Immature natural killer cell (primary cell): ENCODE measurements around the gene PRPF39. TPM values are rescaled to one million over a fixed set of nuclear protein-coding genes. Genes with fewer than 3 reads are reported as not detected.

Source experiments
- DNase-seq, 3 donors: peaks; one replicate each; pipeline ENCODE4 v3.0.0; 2022; ENCODE audit warnings: mixed read lengths in 1 of 3
- H3K27ac Mint-ChIP-seq, 6 donors: one replicate each; pipeline ENCODE4 v1.8.0; 2020; ENCODE audit warnings: mixed read lengths in 6 of 6, mild to moderate bottlenecking in 5 of 6, inconsistent platforms in 4 of 6, moderate library complexity in 3 of 6
- H3K27me3 Mint-ChIP-seq, 3 donors: one replicate each; pipeline ENCODE4 v1.8.0; 2020 to 2021; ENCODE audit warnings: low read depth in 3 of 3, mild to moderate bottlenecking in 3 of 3, mixed read lengths in 3 of 3, moderate library complexity in 3 of 3, inconsistent platforms in 1 of 3
- H3K36me3 Mint-ChIP-seq, 3 donors: one replicate each; pipeline ENCODE4 v1.8.0; 2020; ENCODE audit warnings: mixed read lengths in 3 of 3, inconsistent platforms in 2 of 3, mild to moderate bottlenecking in 2 of 3
- H3K4me1 Mint-ChIP-seq, 2 donors: one replicate each; pipeline ENCODE4 v1.8.0; 2020; ENCODE audit warnings: inconsistent platforms in 2 of 2, mild to moderate bottlenecking in 2 of 2, mixed read lengths in 2 of 2, moderate library complexity in 1 of 2
- H3K4me3 Mint-ChIP-seq, 5 donors: one replicate each; pipeline ENCODE4 v1.8.0; 2020; ENCODE audit warnings: mild to moderate bottlenecking in 5 of 5, mixed read lengths in 5 of 5, inconsistent platforms in 3 of 5, moderate library complexity in 3 of 5
- H3K9me3 Mint-ChIP-seq, 6 donors: one replicate each; pipeline ENCODE4 v1.8.0; 2020; ENCODE audit warnings: mild to moderate bottlenecking in 6 of 6, mixed read lengths in 6 of 6, inconsistent platforms in 4 of 6, moderate library complexity in 3 of 6
- polyA plus RNA-seq, 3 donors: library from polyadenylated mRNA; unstranded; fragments of 300-500 nt; fragmentation: Illumina TruSeq; gene quantifications; one replicate each; pipeline ENCODE4 v1.2.3, GENCODE V29; 2021

Gene PRPF39
- 10 to 100 TPM in 2 of 3 donors, 1 to 10 TPM in 1; 6.4 to 12.5 (median 12.1) TPM for polyA plus RNA-seq

GRCh38 chr14:45083976-45084722 is at the start of gene PRPF39:
Gene PRPF39, plus strand, starts transcription at chr14:45084116. Its CDS starts 11,124 bp downstream, at chr14:45095240.
- peak within 1 kb of the TSS; percentile 93 to 95 (median 94) for H3K4me3 Mint-ChIP-seq
- H3K36me3 Mint-ChIP-seq: peaks cover 0 to 4% (median 0%) of the 10 kb centered on the region in 3 donors
- peaks cover 43 to 61% of the 10 kb centered on the region in 2 donors for H3K4me1 Mint-ChIP-seq
- peaks cover 2 to 12% (median 9%) of the 10 kb centered on the region in 3 donors for H3K27me3 Mint-ChIP-seq
- no peaks in the 10 kb centered on the region for H3K9me3 Mint-ChIP-seq
- peak within 1 kb of the TSS; percentile 90 to 94 (median 92) for H3K27ac Mint-ChIP-seq
- peak; percentile 94 to 96 (median 95) for DNase-seq

- H3K4me1 Mint-ChIP-seq: no peaks in the 10 kb centered on the region
- no peak overlapping the region for H3K4me3 Mint-ChIP-seq
- no peak overlapping the region for H3K27ac Mint-ChIP-seq
- no peaks in the 10 kb centered on the region for H3K27me3 Mint-ChIP-seq
- DNase-seq: no peak
- H3K36me3 Mint-ChIP-seq: peaks cover 19 to 46% (median 38%) of the 10 kb centered on the region in 3 donors
- no peaks in the 10 kb centered on the region for H3K9me3 Mint-ChIP-seq
These were observed 49.2 kb upstream of the PRPF39 start for GRCh38 chr14:45034730-45035129.

- peaks cover 24 to 37% (median 34%) of the 10 kb centered on the region in 3 donors for H3K36me3 Mint-ChIP-seq
- H3K4me3 Mint-ChIP-seq: no peak overlapping the region
- H3K27ac Mint-ChIP-seq: no peak overlapping the region
- H3K27me3 Mint-ChIP-seq: no peaks in the 10 kb centered on the region
- H3K9me3 Mint-ChIP-seq: no peaks in the 10 kb centered on the region
- no peak for DNase-seq
- no peaks in the 10 kb centered on the region for H3K4me1 Mint-ChIP-seq
These were observed 45.7 kb upstream of the PRPF39 start for GRCh38 chr14:45038256-45038655.

- H3K27me3 Mint-ChIP-seq: no peaks in the 10 kb centered on the region
These were observed 45.1 kb upstream of the PRPF39 start for GRCh38 chr14:45038865-45039264.

GRCh38 chr14:45039390-45039789 is 44.5 kb upstream of the PRPF39 start:
- no peak for DNase-seq
- H3K4me1 Mint-ChIP-seq: no peaks in the 10 kb centered on the region
- H3K27ac Mint-ChIP-seq: no peak overlapping the region
- no peak overlapping the region for H3K4me3 Mint-ChIP-seq
- H3K27me3 Mint-ChIP-seq: no peaks in the 10 kb centered on the region
- peaks cover 16 to 27% (median 27%) of the 10 kb centered on the region in 3 donors for H3K36me3 Mint-ChIP-seq
- H3K9me3 Mint-ChIP-seq: no peaks in the 10 kb centered on the region

More at GRCh38 chr14:45038865-45039264, 45.1 kb upstream of the PRPF39 start:
- Mint-ChIP-seq H3K9me3 (no peaks in the 10 kb centered on the region), H3K36me3 (peaks cover 20 to 32% (median 32%) of the 10 kb centered on the region in 3 donors), H3K4me1 (no peaks in the 10 kb centered on the region), H3K27ac (no peak overlapping the region), H3K4me3 (no peak overlapping the region)
- DNase-seq: no peak

- Mint-ChIP-seq H3K36me3 (peaks cover 8 to 23% (median 19%) of the 10 kb centered on the region in 3 donors), H3K27ac (no peak overlapping the region)
These were observed 42.3 kb upstream of the PRPF39 start for GRCh38 chr14:45041641-45042040.

GRCh38 chr14:45044638-45045037 is 39.3 kb upstream of the PRPF39 start:
- no peaks in the 10 kb centered on the region for H3K9me3 Mint-ChIP-seq
- DNase-seq: no peak
- H3K36me3 Mint-ChIP-seq: peaks cover 11 to 17% (median 17%) of the 10 kb centered on the region in 3 donors
- no peaks in the 10 kb centered on the region for H3K4me1 Mint-ChIP-seq
- H3K27me3 Mint-ChIP-seq: peaks cover 0 to 2% (median 0%) of the 10 kb centered on the region in 3 donors
- H3K27ac Mint-ChIP-seq: no peak overlapping the region
- no peak overlapping the region for H3K4me3 Mint-ChIP-seq

More at GRCh38 chr14:45041641-45042040, 42.3 kb upstream of the PRPF39 start:
- H3K27me3 Mint-ChIP-seq: no peaks in the 10 kb centered on the region
- no peaks in the 10 kb centered on the region for H3K4me1 Mint-ChIP-seq
- no peaks in the 10 kb centered on the region for H3K9me3 Mint-ChIP-seq
- H3K4me3 Mint-ChIP-seq: no peak overlapping the region
- DNase-seq: no peak

- no peak for DNase-seq
- Mint-ChIP-seq H3K4me1 (no peaks in the 10 kb centered on the region), H3K27ac (no peak overlapping the region), H3K36me3 (peaks cover 6 to 17% (median 16%) of the 10 kb centered on the region in 3 donors), H3K9me3 (no peaks in the 10 kb centered on the region), H3K4me3 (no peak overlapping the region), H3K27me3 (peaks cover 0 to 3% (median 0%) of the 10 kb centered on the region in 3 donors)
These were observed 35.5 kb upstream of the PRPF39 start for GRCh38 chr14:45048385-45048784.

GRCh38 chr14:45051180-45051579 is 32.7 kb upstream of the PRPF39 start:
- Mint-ChIP-seq H3K36me3 (peaks cover 13 to 23% (median 23%) of the 10 kb centered on the region in 3 donors), H3K27me3 (peaks cover 0 to 3% (median 0%) of the 10 kb centered on the region in 3 donors), H3K4me3 (no peak overlapping the region), H3K4me1 (no peaks in the 10 kb centered on the region), H3K9me3 (no peaks in the 10 kb centered on the region), H3K27ac (no peak overlapping the region)
- no peak for DNase-seq

GRCh38 chr14:45051896-45052295 is 32.0 kb upstream of the PRPF39 start:
- Mint-ChIP-seq H3K36me3 (peaks cover 8 to 25% (median 22%) of the 10 kb centered on the region in 3 donors), H3K9me3 (no peaks in the 10 kb centered on the region), H3K4me3 (no peak overlapping the region), H3K27me3 (peaks cover 0 to 2% (median 0%) of the 10 kb centered on the region in 3 donors), H3K4me1 (no peaks in the 10 kb centered on the region), H3K27ac (no peak overlapping the region)
- no peak for DNase-seq

GRCh38 chr14:45057349-45057748 is 26.6 kb upstream of the PRPF39 start:
- Mint-ChIP-seq H3K9me3 (no peaks in the 10 kb centered on the region), H3K36me3 (peaks cover 17 to 41% (median 30%) of the 10 kb centered on the region in 3 donors), H3K27me3 (no peaks in the 10 kb centered on the region)

GRCh38 chr14:45057881-45058364 is 26.0 kb upstream of the PRPF39 start:
- Mint-ChIP-seq H3K27me3 (no peaks in the 10 kb centered on the region), H3K27ac (no peak overlapping the region), H3K9me3 (no peaks in the 10 kb centered on the region), H3K4me3 (no peak overlapping the region), H3K36me3 (peaks cover 17 to 45% (median 26%) of the 10 kb centered on the region in 3 donors), H3K4me1 (no peaks in the 10 kb centered on the region)
- DNase-seq: no peak

More at GRCh38 chr14:45057349-45057748, 26.6 kb upstream of the PRPF39 start:
- Mint-ChIP-seq H3K4me1 (no peaks in the 10 kb centered on the region), H3K27ac (no peak overlapping the region), H3K4me3 (no peak overlapping the region)
- DNase-seq: no peak

GRCh38 chr14:45060551-45060950 is 23.4 kb upstream of the PRPF39 start:
- H3K27me3 Mint-ChIP-seq: no peaks in the 10 kb centered on the region
- H3K9me3 Mint-ChIP-seq: no peaks in the 10 kb centered on the region
- H3K27ac Mint-ChIP-seq: no peak overlapping the region
- no peaks in the 10 kb centered on the region for H3K4me1 Mint-ChIP-seq
- no peak overlapping the region for H3K4me3 Mint-ChIP-seq
- peaks cover 10 to 46% (median 24%) of the 10 kb centered on the region in 3 donors for H3K36me3 Mint-ChIP-seq
- DNase-seq: no peak

- no peak overlapping the region for H3K4me3 Mint-ChIP-seq
- H3K27ac Mint-ChIP-seq: no peak overlapping the region
These were observed 18.4 kb upstream of the PRPF39 start for GRCh38 chr14:45065540-45065939.

More at GRCh38 chr14:45065540-45065939, 18.4 kb upstream of the PRPF39 start:
- no peaks in the 10 kb centered on the region for H3K9me3 Mint-ChIP-seq
- H3K4me1 Mint-ChIP-seq: no peaks in the 10 kb centered on the region
- no peaks in the 10 kb centered on the region for H3K27me3 Mint-ChIP-seq
- H3K36me3 Mint-ChIP-seq: peaks cover 0 to 16% (median 7%) of the 10 kb centered on the region in 3 donors
- no peak for DNase-seq
